Naive B cell (primary cell): ENCODE data around the gene NAA38. TPM values are rescaled to one million over a fixed set of nuclear protein-coding genes. Genes with fewer than 3 reads are reported as not detected.
A peak's percentile ranks its signal among the peaks of the same experiment; 100 is the strongest.
"Not testable (repeated sequence)": the region's sequence is repeated elsewhere in the genome, so short reads cannot be mapped to it uniquely, and the experiment has no call there.

Source experiments
- ATAC-seq, 2 donors: fragments of 150-1000 bp; cut with Tn5 transposase; 2 replicates each; pipeline ENCODE4 v1.10.0; 2021; ENCODE audit warnings: low read depth in 2 of 2, mild to moderate bottlenecking in 2 of 2, moderate library complexity in 2 of 2
- DNase-seq: peaks from one replicate; pipeline ENCODE4 v3.0.0; 2022
- H3K27ac Mint-ChIP-seq, 6 donors: one replicate each; pipeline ENCODE4 v1.8.0; 2020 to 2022; ENCODE audit warnings: mild to moderate bottlenecking in 6 of 6, mixed read lengths in 6 of 6, moderate library complexity in 5 of 6, inconsistent platforms in 2 of 6
- H3K27me3 Mint-ChIP-seq, 3 donors: one replicate each; pipeline ENCODE4 v1.8.0; 2021 to 2022; ENCODE audit warnings: mixed read lengths in 3 of 3, mild to moderate bottlenecking in 1 of 3
- H3K36me3 Mint-ChIP-seq, 2 donors: one replicate each; pipeline ENCODE4 v1.8.0; 2020 to 2022; ENCODE audit warnings: mixed read lengths in 2 of 2, inconsistent platforms in 1 of 2, mild to moderate bottlenecking in 1 of 2
- H3K4me1 Mint-ChIP-seq, 3 donors: one replicate each; pipeline ENCODE4 v1.8.0; 2020 to 2022; ENCODE audit warnings: mixed read lengths in 3 of 3, inconsistent platforms in 1 of 3, mild to moderate bottlenecking in 1 of 3, moderate library complexity in 1 of 3
- H3K4me3 Mint-ChIP-seq, 8 donors: one replicate each; pipeline ENCODE4 v1.8.0; 2020 to 2022; ENCODE audit warnings: mild to moderate bottlenecking in 8 of 8, mixed read lengths in 8 of 8, moderate library complexity in 8 of 8, inconsistent platforms in 2 of 8
- H3K9me3 Mint-ChIP-seq, 7 donors: one replicate each; pipeline ENCODE4 v1.8.0; 2020 to 2022; ENCODE audit warnings: mixed read lengths in 7 of 7, mild to moderate bottlenecking in 5 of 7, inconsistent platforms in 2 of 7, moderate library complexity in 1 of 7
- polyA plus RNA-seq, 6 donors: library from polyadenylated mRNA; unstranded; fragments of 300-500 nt; fragmentation: Illumina TruSeq; gene quantifications; one replicate each; pipeline ENCODE4 v1.2.3, GENCODE V29; 2021; ENCODE audit warnings: low read depth in 6 of 6

The NAA38 gene
- polyA plus RNA-seq, 6 donors from 2014 or later, result 121 to 158 (median 136) TPM

- not testable (repeated sequence) for ATAC-seq, H3K4me1 Mint-ChIP-seq, DNase-seq, H3K36me3 Mint-ChIP-seq, H3K9me3 Mint-ChIP-seq
- Mint-ChIP-seq H3K27me3 (peaks cover 11 to 29% (median 28%) of the 10 kb centered on the region in 3 donors), H3K4me3 (peak overlapping the region in 1 of 8 donors; percentile 70), H3K27ac (peak overlapping the region in 1 of 6 donors; percentile 24)
These were observed 47.5 kb downstream of the NAA38 start for GRCh38 chr17:7809791-7810343.

DNA sequence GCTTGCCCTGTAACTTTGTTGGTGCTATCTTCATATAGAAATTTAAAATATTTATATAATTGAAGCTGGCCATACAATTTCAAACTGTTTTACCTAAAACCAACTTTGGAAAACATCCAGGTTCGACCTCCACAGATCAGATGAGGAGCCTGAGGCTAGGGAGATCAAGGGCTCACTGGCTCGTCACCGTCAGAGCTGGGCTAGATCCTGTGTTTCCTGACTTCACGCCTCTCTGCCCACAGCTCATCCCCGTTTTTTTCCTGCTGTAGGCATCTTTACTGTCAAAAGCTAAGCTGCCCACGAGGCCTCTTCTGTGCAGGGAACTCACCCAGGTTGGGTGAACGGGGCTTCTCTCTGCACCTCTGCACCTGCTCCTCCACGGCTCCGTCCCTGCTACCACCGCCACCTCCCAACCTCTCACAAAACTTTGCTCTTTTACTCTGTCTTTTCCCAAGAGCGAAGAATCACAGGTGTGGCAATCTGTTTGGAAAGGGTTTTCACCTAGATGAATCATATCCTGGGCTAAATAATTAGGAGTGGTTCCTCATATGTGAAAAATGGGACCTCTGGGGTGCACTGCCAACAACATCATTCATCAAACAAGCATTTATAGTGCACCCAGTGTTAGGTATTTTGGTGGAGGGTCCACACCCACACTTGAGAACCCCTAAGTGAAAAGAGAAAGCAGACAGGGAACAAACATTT, 48.1 kb downstream of the NAA38 start:
- no peak overlapping the region for H3K4me3 Mint-ChIP-seq
- H3K27ac Mint-ChIP-seq, result no peak overlapping the region
- DNase-seq (no peak), ATAC-seq (no peak)
- peaks cover 0 to 5% (median 2%) of the 10 kb centered on the region in 3 donors for H3K4me1 Mint-ChIP-seq
- no peaks in the 10 kb centered on the region for H3K9me3 Mint-ChIP-seq
- no peaks in the 10 kb centered on the region for H3K36me3 Mint-ChIP-seq
- H3K27me3 Mint-ChIP-seq, result peaks cover 11 to 35% (median 31%) of the 10 kb centered on the region in 3 donors

DNA sequence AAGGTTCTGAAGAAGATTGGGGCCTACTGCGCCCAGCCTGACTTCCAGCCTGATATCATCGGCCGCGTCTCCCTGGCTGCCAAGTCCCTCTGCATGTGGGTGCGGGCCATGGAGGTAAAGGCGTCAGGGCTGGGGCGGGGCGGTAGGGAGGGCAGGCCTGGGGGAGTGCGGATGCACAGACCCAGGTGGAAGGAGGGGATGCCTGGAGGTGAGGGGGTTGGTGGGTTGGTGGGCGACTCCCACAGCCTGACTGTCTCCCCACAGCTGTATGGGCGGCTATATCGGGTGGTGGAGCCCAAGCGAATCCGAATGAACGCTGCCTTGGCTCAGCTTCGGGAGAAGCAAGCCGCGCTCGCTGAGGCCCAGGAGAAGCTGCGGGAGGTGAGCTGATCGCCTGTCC, 50.2 kb downstream of the NAA38 start:
- DNase-seq, result no peak
- H3K27ac Mint-ChIP-seq, result no peak overlapping the region

More for the DNA sequence above, 50.2 kb downstream of the NAA38 start:
- Mint-ChIP-seq H3K9me3 (no peaks in the 10 kb centered on the region), H3K4me3 (no peak overlapping the region), H3K4me1 (peaks cover 0 to 5% (median 2%) of the 10 kb centered on the region in 3 donors), H3K27me3 (peaks cover 14 to 53% (median 51%) of the 10 kb centered on the region in 3 donors), H3K36me3 (no peaks in the 10 kb centered on the region)
- no peak for ATAC-seq

Other genes starting within 250 kb of the NAA38 start
- 10 to 100 TPM in 5 of 6 donors, 1 to 10 TPM in 1; 7.8 to 20.1 (median 12.5) TPM for gene FXR2, start 242.7 kb downstream of the NAA38 start, polyA plus RNA-seq
- 10 to 100 TPM; 34.2 to 42.5 (median 35.9) TPM for gene SAT2, start 229.7 kb downstream of the NAA38 start, polyA plus RNA-seq
- not detected for gene SHBG, start 227.4 kb downstream of the NAA38 start, polyA plus RNA-seq
- gene ATP1B2, start 206.6 kb downstream of the NAA38 start, polyA plus RNA-seq, result under 1 TPM in 2 of 6 donors, not detected in 4; 0.08 to 0.21 TPM
- 10 to 100 TPM; 25.2 to 53.9 (median 47.7) TPM for gene TP53, start 170.1 kb downstream of the NAA38 start, polyA plus RNA-seq
- gene WRAP53, start 169.1 kb downstream of the NAA38 start, polyA plus RNA-seq, result 10 to 100 TPM in 5 of 6 donors, 1 to 10 TPM in 1; 3.2 to 14.9 (median 12.9) TPM
- not detected for gene EFNB3, start 152.4 kb downstream of the NAA38 start, polyA plus RNA-seq
- gene DNAH2, start 139.8 kb downstream of the NAA38 start, polyA plus RNA-seq, result not detected
- 1 to 10 TPM in 3 of 6 donors, under 1 TPM in 3; 0.04 to 1.9 (median 0.99) TPM for gene KDM6B, start 23.3 kb downstream of the NAA38 start, polyA plus RNA-seq
- gene TMEM88, start 2.5 kb downstream of the NAA38 start, polyA plus RNA-seq, result under 1 TPM in 1 of 6 donors, not detected in 5; 0.68 TPM
- gene CYB5D1, start 444 bp upstream of the NAA38 start, polyA plus RNA-seq, result 1 to 10 TPM; 3.4 to 5.2 (median 3.7) TPM
- 1 to 10 TPM in 5 of 6 donors, under 1 TPM in 1; 0.06 to 8.0 (median 3.4) TPM for gene CHD3, start 31.2 kb upstream of the NAA38 start, polyA plus RNA-seq
- gene RNF227, start 58.7 kb upstream of the NAA38 start, polyA plus RNA-seq, result 1 to 10 TPM in 5 of 6 donors, under 1 TPM in 1; 0.60 to 5.2 (median 2.9) TPM
- under 1 TPM in 1 of 6 donors, not detected in 5; 0.15 TPM for gene KCNAB3, start 72.3 kb upstream of the NAA38 start, polyA plus RNA-seq
- 100 to 1,000 TPM; 202 to 349 (median 224) TPM for gene TRAPPC1, start 74.4 kb upstream of the NAA38 start, polyA plus RNA-seq
- gene CNTROB, start 74.6 kb upstream of the NAA38 start, polyA plus RNA-seq, result 10 to 100 TPM in 1 of 6 donors, 1 to 10 TPM in 5; 3.3 to 14.2 (median 7.6) TPM
- gene GUCY2D, start 145.1 kb upstream of the NAA38 start, polyA plus RNA-seq, result not detected
- not detected for gene ALOX15B, start 181.5 kb upstream of the NAA38 start, polyA plus RNA-seq
- gene ALOX12B, start 230.2 kb upstream of the NAA38 start, polyA plus RNA-seq, result 1 to 10 TPM in 2 of 6 donors, under 1 TPM in 2, not detected in 2; 0.45 to 2.4 (median 1.1) TPM